Caco-2 (cell line): Measurements from ENCODE around the gene TCERG1. TPM values are rescaled to one million over a fixed set of nuclear protein-coding genes. Genes with fewer than 3 reads are reported as not detected.
"Not testable (repeated sequence)": the region's sequence is repeated elsewhere in the genome, so short reads cannot be mapped to it uniquely, and the experiment has no call there.

Experiments
- BruUV-seq: library from RNA; stranded (reverse); fragments of 400-500 nt; replicated peaks from 2 replicates; lab custom pipeline; 2021; lab: Mats Ljungman, UMichigan
- CTCF ChIA-PET: fragments of 300-600 bp; sonication (Branson Sonifier 250); formaldehyde crosslinking; loops from one replicate; lab custom pipeline; 2022; ENCODE audit warnings: antibody characterized with exemption; lab: Charles Lee
- POLR2A ChIA-PET: fragments of 300-600 bp; sonication (Branson Sonifier 250); formaldehyde crosslinking; loops from one replicate; lab custom pipeline; 2022; ENCODE audit warnings: antibody characterized with exemption; lab: Charles Lee
- DNase-seq, 2 experiments: peaks; one replicate each; pipeline versions ENCODE4 v3.0.0 to v3.0.0-alpha.2; 2020 to 2022
- H3K27me3 ChIP-seq: replicated peaks from 2 replicates; pipeline ENCODE4 v1.6.0; 2011; ENCODE audit warnings: low read length; ENCODE audit not compliant: control insufficient read depth, insufficient read depth
- H3K36me3 ChIP-seq: 2 replicates; pipeline ENCODE4 v1.5.1; 2011; ENCODE audit warnings: low read length; ENCODE audit not compliant: control insufficient read depth, insufficient read depth
- H3K4me1 ChIP-seq: fragments of 250-450 bp; sonication (Bioruptor Pico); 2 replicates; pipeline ENCODE4 v1.5.1; 2020; ENCODE audit warnings: mild to moderate bottlenecking
- H3K4me3 ChIP-seq: 2 replicates; pipeline ENCODE4 v1.5.1; 2011; ENCODE audit warnings: low read depth, mild to moderate bottlenecking, control low read depth, low read length
- H3K9me3 ChIP-seq: fragments of 250-450 bp; sonication (Bioruptor Pico); 2 replicates; pipeline ENCODE4 v1.5.1; 2020; ENCODE audit warnings: mild to moderate bottlenecking, moderate library complexity
- H3K27ac Mint-ChIP-seq: one replicate; pipeline ENCODE4 v1.8.0; 2022; ENCODE audit warnings: mixed read lengths; ENCODE audit not compliant: unreplicated experiment
- H3K27me3 Mint-ChIP-seq: one replicate; pipeline ENCODE4 v1.8.0; 2022; ENCODE audit warnings: mixed read lengths; ENCODE audit not compliant: insufficient read depth, unreplicated experiment
- H3K36me3 Mint-ChIP-seq: one replicate; pipeline ENCODE4 v1.8.0; 2022; ENCODE audit warnings: mild to moderate bottlenecking, mixed read lengths; ENCODE audit not compliant: insufficient read depth, unreplicated experiment
- H3K4me1 Mint-ChIP-seq: one replicate; pipeline ENCODE4 v1.8.0; 2022; ENCODE audit warnings: low read depth, mixed read lengths; ENCODE audit not compliant: unreplicated experiment
- H3K4me3 Mint-ChIP-seq: one replicate; pipeline ENCODE4 v1.8.0; 2022; ENCODE audit warnings: mild to moderate bottlenecking, moderate library complexity, mixed read lengths; ENCODE audit not compliant: unreplicated experiment
- H3K9me3 Mint-ChIP-seq: one replicate; pipeline ENCODE4 v1.8.0; 2022; ENCODE audit warnings: mixed read lengths; ENCODE audit not compliant: unreplicated experiment
- CTCF ChIP-seq, 2 experiments: fragments of 200-600 bp in 1 of 2; IDR thresholded peaks; 1 replicate in 1 of 2; 2 replicates in 1 of 2; pipeline versions ENCODE4 v1.5.1 to v1.8.0; 2011 to 2022; ENCODE audit warnings: antibody characterized with exemption in 1 of 2, control low read depth in 1 of 2, inconsistent platforms in 1 of 2, low read depth in 1 of 2, low read length in 1 of 2, mild to moderate bottlenecking in 1 of 2, moderate library complexity in 1 of 2; ENCODE audit not compliant: insufficient read depth in 1 of 2, severe bottlenecking in 1 of 2, unreplicated experiment in 1 of 2
- intact Hi-C: fragments of 100-400 bp; cut with micrococcal nuclease; formaldehyde crosslinking; loops from one replicate; pipeline ENCODE4 v1.10.0; 2022; ENCODE audit not compliant: unreplicated experiment
- total RNA-seq: library from RNA; stranded (reverse); gene quantifications from 2 replicates; pipeline ENCODE4 v1.2.3, GENCODE V29; 2022

Gene TCERG1
- total RNA-seq, 1 experiment from 2014 or later: 97.1 TPM

GRCh38 chr5:146553446-146553845 is 106.3 kb downstream of the TCERG1 start:
- no TSS peak for BruUV-seq
- ChIA-PET POLR2A (no interaction called here), CTCF (interaction anchor here (0.6 kb wide), 1 partner anchor 27 kb away, joined by 9 read pairs; no protein-coding TSS in a partner anchor)
- H3K4me1 Mint-ChIP-seq: no peaks in the 10 kb centered on the region
- H3K27me3 Mint-ChIP-seq: peaks cover 8% of the 10 kb centered on the region
- intact Hi-C loops: no loop called here
- H3K27ac Mint-ChIP-seq: no peak overlapping the region
- H3K9me3 Mint-ChIP-seq: no peaks in the 10 kb centered on the region
- TF ChIP-seq CTCF (IDR thresholded peaks at IDR 0.05; ENCODE audit: insufficient read depth in 1 of 2, low read depth in 1 of 2, low read length in 1 of 2, severe bottlenecking in 1 of 2, unreplicated experiment in 1 of 2): no peak
- Histone ChIP-seq H3K27me3 (no peaks in the 10 kb centered on the region), H3K36me3 (no peaks in the 10 kb centered on the region), H3K9me3 (no peaks in the 10 kb centered on the region), H3K4me1 (no peaks in the 10 kb centered on the region), H3K4me3 (no peak overlapping the region)
- H3K36me3 Mint-ChIP-seq: no peaks in the 10 kb centered on the region
- no peak for DNase-seq
- no peak overlapping the region for H3K4me3 Mint-ChIP-seq

GRCh38 chr5:146556884-146557283 is 109.8 kb downstream of the TCERG1 start:
- intact Hi-C loops, H3K27ac Mint-ChIP-seq, CTCF ChIA-PET, H3K27me3 Mint-ChIP-seq, POLR2A ChIA-PET, H3K9me3 ChIP-seq, H3K27me3 ChIP-seq, H3K4me3 Mint-ChIP-seq, H3K4me3 ChIP-seq, H3K4me1 ChIP-seq, H3K36me3 ChIP-seq, BruUV-seq, H3K4me1 Mint-ChIP-seq, H3K9me3 Mint-ChIP-seq, DNase-seq, H3K36me3 Mint-ChIP-seq: not testable (repeated sequence)

GRCh38 chr5:146560205-146560812 is 113.2 kb downstream of the TCERG1 start:
- intact Hi-C loops: no loop called here
- H3K9me3 Mint-ChIP-seq: no peaks in the 10 kb centered on the region
- ChIA-PET POLR2A (no interaction called here), CTCF (no interaction called here)
- peaks cover 3% of the 10 kb centered on the region for H3K27me3 Mint-ChIP-seq
- H3K36me3 ChIP-seq: no peaks in the 10 kb centered on the region
- H3K4me3 Mint-ChIP-seq: no peak overlapping the region
- H3K27me3 ChIP-seq: no peaks in the 10 kb centered on the region
- no peaks in the 10 kb centered on the region for H3K4me1 ChIP-seq
- H3K4me3 ChIP-seq: no peak overlapping the region
- DNase-seq: no peak
- no peaks in the 10 kb centered on the region for H3K4me1 Mint-ChIP-seq
- TF ChIP-seq CTCF (IDR thresholded peaks at IDR 0.05; ENCODE audit: insufficient read depth in 1 of 2, low read depth in 1 of 2, low read length in 1 of 2, severe bottlenecking in 1 of 2, unreplicated experiment in 1 of 2): no peak
- H3K9me3 ChIP-seq: no peaks in the 10 kb centered on the region
- BruUV-seq: no TSS peak
- no peak overlapping the region for H3K27ac Mint-ChIP-seq
- H3K36me3 Mint-ChIP-seq: no peaks in the 10 kb centered on the region

Other genes starting within 250 kb of the TCERG1 start
- 23.9 and 24.3 TPM in 2 replicates for gene RBM27, start 243.7 kb upstream of the TCERG1 start, total RNA-seq
- 0.14 TPM in 1 of 2 replicates, not detected in the other for gene POU4F3, start 108.5 kb upstream of the TCERG1 start, total RNA-seq
- gene GPR151, start 68.9 kb downstream of the TCERG1 start, total RNA-seq: not detected in 2 replicates